RPMI8226 (cell line): Measurements from ENCODE around the gene BRAT1.
"Not testable (repeated sequence)": the region's sequence is repeated elsewhere in the genome, so short reads cannot be mapped to it uniquely, and the experiment has no call there.

Source experiments
- DNase-seq: peaks from one replicate; pipeline ENCODE4 v3.0.0-alpha.2; 2015

The BRAT1 gene

DNA sequence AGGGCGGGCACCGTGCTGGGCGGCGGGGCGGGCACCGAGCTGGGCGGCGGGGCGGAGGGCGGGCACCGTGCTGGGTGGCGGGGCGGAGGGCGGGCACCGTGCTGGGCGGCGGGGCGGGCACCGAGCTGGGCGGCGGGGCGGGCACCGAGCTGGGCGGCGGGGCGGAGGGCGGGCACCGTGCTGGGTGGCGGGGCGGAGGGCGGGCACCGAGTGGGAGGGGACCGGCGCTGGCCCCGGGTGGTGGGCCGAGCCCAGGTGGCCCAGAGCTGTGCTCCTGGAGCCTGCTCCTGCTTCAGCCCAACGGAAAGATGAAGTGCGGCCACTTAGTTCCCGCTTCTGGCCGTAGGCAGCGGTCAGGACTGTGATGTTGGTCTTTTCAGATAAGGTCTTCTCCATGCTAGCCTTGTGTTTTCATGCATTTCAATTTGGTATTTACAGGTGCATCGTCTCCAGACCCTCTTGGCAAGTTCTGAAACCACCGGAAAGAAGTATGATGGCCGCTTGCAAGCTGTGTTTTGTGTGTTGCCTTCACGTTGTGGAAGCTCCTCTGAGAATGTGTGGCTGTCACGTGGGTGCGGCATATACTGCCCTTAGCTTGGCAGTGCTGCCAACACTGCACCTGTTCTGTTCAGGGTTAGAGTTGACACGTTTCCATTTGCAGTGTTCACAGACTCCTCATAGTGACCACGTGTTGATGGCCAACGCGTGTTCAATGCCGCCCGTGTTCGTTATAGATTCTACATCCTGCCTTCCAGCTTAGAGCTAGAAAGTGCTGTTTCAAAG is 28.7 kb upstream of the BRAT1 start:
- no peak for DNase-seq

DNA sequence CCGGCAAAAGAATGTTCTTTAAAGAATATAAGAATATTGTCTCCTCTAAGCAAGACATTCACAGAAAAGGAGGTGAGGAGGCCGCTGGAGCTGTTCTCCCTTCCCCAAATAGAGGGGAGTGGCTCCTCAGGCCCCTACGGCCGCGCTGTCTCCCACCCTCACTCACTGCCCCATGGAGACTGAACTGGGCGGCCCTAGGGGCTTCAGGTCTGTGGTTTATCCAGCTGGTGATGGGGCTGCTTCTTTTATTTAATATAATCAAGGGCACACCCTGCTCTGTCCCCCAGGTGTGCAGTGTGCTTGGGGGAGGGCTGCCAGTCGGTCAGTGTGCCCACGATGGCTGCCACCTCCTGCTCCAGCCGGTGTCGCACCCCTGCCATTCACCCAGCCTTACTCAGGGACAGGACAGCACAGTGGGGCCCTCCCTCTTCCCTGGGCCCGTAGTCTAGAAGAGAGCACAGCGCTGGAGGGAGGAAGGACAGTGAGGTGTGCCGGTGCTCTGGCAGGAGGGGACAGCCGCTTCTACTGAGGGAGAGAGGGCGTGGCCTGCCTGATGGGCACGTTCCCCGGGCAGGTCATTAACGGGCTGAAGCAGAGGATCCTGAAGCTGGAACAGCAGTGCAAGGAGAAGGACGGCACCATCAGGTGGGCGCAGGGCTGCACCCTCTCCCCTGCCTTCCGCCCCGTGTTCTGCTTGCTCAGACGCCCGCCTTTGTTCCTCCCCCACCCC is 26.8 kb upstream of the BRAT1 start:
- no peak for DNase-seq

DNA sequence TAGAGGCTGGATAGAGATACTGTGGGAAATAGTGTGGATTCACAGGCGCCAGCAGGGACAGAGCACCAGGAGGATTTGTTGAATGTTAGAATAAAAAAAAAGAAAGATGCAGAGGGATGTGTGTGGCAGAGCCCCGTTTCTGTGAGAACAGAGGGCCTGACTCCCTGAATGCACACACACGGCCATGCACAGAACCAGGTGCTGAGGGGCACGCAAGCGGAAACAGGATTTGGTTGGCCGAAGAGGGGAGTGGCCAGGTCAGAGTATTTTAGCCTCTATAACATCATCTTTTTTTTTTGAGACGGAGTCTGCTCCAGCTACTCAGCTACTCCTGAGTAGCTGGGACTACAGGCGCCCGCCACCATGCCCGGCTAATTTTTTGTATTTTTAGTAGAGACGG is 25.3 kb upstream of the BRAT1 start:
- DNase-seq, result no peak

DNA sequence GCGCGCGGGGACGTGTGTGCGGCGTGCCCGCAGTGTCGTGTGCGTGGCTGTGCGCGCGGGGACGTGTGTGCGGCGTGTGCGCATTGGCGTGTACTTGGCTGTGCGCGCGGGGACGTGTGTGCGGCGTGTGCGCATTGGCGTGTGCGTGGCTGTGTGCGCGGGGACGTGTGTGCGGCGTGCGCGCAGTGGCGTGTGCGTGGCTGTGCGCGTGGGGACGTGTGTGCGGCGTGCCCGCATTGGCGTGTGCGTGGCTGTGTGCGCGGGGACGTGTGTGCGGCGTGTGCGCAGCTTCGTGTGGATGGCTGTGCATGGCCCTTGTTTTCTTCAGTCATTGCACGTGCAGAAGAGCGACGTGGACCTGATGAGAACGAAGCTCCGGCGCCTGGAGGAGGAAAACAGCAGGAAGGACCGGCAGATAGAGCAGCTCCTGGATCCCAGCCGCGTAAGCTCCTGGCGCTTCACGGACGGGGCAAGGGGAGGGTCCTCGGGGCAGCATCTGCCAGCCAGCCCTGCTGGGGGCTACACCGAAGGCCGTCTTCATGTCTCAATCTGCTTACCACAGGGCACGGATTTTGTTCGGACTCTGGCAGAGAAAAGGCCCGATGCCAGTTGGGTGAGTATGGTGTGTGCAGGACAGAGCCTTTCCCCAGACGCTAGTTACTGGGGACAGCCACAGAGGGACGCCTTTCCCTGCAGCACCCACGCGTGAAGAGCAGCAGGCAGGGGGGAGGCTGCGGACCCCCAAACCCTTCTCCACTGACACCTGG is 22.8 kb upstream of the BRAT1 start:
- DNase-seq, result no peak

DNA sequence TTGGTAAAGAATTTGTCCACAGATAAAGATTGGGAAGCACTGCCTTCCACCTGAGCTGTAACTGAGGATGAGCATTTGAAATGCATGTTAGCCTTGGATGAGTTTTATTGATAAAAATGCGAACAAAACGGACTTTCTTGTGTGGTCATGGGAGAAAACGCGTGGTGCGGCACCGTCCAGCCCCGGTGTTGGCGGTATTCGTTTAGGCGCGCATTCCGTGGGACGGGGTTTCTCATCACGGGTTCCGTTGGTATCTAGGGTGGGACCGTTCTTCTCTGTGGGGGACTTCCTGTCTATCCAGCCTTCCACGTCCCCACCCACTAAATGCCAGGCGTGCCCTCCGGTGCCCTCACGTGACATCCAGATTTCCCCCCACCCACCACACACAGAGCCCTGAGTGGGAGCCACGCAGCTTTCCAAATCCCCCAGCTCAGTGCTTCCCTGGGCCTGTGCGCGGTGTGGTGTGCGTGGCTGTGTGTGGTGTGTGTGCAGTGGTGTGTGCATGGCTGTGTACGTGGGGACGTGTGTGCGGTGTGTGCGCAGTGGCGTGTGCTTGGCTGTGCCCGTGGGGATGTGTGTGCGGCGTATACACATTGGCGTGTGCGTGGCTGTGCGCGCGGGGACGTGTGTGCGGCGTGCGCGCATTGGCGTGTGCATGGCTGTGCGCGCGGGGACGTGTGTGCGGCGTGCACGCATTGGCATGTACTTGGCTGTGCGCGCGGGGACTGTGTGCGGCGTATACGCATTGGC is 21.6 kb upstream of the BRAT1 start:
- no peak for DNase-seq

DNA sequence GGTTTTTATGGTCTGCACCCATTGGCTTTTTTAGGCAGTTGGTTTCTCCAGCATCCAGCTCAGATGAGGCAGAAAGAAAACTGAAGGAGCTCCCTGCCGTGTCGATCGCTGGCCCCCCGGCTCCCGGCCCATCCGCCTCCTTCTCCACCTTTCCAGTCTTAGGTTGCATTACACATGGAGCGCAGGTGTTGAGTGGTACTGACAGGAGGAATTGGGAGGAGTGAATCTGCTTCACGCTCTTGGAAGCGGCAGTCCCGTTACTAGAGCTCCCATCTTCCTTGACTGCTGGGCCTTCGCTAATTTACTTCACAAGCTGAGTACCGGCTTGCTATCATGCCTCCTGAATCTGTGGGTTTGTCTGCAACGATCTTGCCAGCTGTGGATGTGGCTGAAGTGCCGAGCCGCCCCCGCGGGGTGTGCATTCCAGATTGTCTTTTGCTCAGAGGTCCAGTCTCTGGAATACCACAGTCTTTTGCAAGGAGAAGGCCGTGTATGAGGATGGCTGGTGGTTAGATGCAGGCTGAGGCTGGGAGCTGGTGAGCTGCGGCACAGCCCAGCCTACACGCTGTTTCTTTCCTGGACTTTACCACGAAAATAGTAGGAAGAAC is 20.5 kb upstream of the BRAT1 start:
- no peak for DNase-seq

DNA sequence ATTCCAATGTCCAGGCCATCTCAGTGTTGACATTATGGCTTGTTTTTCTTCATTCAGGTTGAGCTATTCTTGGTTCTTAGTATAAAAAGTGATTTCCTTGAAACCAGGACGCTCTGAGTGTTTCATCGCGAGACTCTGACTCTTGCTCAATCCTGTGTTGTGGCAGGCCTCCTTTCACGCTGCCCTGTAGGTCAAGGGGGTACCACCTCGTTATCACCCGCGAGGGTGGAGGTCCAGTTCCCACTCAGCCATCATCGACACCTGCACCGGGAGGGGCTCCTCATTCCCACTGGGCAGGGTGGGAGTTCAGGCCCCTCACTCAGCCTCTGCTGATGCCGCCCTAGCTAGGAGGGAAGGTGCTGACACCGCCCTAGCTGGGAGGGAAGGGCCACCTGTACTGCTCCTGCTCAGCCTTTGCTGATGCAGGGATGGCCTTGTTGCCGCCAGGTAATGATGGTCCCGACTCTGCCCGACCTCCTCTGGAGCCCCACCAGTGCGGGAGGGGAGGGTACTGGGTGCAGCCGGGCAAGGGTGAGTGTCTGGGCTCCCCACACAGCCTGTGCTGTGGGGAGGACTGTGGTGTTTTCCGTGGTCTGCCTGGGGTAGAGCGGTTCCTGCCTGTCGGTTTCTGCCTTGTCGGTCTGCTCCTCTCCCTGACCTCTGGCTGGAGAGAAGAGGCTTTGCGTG is 19.9 kb upstream of the BRAT1 start:
- no peak for DNase-seq

DNA sequence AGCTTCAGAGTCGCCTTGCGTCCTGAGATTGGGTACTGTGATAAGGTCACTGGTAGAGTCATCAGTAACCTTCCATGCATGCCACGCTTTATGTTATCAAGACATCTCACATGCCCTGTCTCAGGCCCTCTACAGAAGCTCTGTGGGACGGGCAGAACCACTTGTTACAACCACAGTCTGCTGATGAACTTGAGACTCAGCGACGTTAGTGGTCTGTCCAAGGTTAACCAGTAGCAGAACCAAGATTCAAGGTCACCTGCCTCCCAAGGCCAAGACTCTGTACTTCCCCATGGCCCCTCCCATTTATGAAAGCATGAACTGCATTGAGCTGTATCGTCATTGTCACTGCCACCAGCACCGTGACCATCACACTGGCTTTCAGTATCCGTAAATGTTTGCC is 18.4 kb upstream of the BRAT1 start:
- DNase-seq, result no peak

DNA sequence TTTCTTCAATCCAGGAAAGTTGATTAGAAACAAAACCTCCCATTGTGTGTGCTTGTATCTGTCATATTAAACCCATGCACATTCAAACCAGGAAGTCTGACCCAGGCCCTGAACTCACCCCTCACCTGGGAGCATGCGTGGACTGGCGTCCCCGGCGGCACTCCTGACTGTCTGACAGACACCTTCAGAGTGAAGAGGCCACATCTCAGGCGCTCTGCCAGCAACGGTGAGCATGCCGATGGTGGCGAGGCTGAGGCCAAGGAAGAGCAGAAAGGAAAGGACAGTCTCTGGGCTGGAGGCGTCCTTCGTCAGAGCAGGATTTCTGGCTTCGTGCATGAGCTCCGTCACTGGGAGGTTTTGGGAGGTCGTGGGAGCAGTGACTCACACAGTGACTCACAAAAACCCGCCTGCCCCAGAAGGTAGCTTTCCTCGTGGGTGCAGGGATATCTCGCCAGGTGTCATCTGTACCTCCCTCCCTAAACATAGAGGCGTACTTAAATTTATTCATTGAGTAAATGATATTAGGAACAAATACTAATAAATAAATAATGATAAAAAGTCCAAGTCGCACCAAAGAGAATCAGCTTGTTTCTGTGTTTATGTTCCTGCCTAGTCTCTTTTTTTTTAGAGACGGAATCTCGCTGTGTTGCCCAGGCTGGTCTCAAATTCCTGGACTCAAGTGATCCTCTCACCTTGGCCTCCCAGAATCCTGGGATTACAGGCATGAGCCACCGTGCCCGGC is 16.9 kb upstream of the BRAT1 start:
- DNase-seq, result no peak

DNA sequence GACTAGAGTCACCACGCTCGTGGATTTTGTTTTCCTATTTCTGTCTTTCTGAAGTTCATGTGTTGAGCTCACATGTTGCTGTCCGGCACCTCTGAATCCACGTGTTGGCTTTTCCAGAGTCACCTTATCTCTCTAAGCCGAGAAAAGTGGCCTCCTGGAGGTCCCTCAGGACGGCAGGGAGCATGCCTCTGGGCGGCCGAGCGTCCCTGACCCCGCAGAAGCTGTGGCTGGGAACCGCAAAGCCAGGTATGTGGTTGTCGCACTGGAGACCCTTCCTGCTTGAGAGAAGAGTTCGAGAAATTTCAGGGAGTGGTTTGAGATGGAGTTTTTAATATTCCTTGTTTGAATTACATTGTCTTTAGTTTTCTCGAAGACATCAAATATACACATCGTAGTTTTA is 16.1 kb upstream of the BRAT1 start:
- no peak for DNase-seq

DNA sequence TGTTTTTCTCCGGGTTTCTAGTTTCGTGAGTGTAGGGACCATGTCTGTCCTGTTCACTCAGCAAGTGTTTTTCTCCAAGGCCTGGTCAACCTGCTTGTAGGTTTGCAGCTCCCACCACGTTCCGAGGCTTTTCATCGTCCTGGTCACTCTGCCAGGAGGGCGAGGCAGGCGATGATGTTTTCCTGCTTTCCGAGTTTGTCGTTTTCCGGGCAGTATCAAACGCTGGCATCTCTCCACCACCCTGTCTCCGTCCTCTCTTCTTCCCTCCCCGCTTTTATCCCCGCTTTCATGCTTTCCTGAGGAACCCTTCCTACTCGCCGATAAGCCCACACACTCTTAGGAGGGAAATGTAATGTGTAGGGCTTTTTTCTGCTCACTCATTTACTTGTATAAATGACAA is 14.7 kb upstream of the BRAT1 start:
- no peak for DNase-seq

DNA sequence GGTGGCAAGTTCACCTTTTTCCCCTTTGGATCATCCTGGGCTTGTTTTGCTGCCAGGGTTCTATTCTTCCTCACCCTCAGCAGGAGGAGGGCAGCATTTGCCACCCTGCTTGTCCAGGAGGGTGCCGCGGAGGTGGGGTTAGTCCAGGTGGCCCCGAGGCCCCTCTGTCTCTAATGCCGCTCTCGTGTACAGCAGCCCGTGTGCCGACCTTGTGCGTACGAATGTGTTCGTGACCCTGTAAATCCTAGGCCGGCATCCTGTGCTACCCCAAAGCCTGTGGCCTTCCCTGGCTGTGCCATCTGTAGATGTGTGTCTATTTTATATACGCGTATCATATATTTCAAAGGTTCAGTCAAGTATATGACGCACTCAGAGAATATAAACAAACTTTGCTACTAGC is 14.1 kb upstream of the BRAT1 start:
- no peak for DNase-seq

DNA sequence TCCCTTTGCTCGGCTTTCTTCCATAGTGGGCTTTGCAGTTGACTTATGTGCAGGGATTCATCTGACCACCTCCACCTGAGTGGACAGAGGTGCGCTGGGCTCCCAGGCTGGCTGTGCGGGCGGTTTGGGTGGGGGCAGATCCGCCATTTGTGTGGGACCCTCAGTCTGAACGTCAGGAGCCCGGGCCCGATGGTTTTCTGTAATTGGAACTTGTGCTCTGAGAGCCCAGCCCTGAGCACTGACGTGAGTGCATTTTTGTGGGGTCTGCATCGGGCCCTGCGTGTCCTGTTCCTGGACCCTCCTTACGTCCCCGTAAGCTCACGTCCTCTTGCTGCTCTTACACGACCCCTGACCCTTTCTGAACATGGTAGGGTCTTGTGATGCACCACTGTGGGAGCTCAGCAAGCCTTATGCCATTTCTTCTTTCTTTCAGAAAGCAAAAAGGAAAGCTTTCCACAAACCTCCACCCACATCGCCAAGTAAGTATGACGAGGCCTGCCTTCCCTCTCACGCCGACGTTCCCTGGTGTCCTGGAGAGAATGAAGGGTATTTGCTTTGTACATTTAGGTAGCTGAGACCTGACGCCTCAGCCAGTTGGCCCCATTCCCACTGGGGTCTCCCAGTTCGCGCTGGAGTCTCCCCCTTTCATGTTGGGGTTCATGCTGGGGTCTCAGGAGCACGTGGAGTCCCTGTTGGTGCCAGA is 13.3 kb upstream of the BRAT1 start:
- DNase-seq, result no peak

DNA sequence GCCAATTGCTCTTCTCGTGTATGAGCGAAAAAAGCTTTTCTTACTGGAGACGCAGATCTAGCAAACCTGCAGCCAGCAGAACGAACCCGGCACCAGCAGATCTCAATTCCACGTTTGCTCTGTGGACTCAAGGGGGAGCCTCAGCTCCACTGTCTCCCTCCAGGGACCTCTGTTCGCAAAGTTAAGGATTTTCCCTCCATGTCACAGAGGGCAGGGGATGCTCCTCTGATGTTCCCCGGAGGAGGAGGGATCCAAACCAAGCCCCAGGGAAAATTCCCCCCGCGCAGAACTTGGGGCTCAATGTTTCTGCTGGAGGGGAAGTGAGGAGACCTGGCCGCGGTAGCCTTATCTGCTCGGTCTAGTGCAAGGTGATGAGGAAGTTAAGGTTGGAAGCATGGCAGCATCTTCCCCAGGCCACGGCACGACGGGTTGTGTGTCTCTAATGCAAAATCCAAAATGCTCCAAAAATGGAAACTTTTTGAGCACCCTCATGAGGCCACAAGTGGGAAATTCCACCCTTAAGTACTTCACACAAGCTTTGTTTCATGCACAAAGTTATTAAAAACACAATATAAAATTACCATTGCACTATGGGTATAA is 12.5 kb upstream of the BRAT1 start:
- DNase-seq, result peak; percentile 45

DNA sequence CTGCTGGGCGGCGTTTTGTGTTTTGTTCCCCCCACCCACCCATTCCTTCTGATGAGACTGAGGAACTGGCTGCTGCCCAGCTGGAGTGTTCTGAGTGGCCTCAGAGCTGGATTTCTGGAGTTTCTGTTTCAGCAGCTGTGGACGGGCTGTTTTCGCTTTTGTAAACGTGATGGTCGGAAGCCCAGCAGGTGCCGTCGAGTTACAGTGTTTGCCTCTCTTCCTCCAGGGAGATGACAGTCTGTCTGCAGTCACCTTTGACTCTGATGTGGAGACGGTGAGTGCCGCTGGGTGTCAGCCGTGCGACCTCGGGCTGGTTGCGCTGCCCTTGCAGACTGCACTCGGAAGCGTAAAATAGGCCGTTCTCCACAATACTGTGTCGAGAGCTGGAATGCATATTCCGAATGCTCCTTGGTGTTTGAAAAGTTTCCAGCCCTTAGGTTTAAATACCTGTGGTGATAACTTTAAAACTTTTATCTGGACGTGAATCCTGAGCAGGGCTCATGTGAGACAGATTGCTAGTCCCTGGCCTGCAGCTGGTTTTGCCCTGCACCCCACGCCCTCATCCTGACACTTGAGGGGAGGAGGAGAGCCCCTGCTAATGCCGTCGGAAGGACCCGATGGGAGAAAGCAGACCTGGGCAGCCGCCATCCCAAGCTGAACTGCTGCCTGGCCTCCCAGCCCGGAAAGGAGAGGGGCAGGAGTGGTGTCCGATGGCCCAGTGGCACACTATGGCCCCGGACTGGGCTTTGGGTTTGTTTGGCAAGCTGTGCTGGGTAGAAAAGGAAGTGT is 11.8 kb upstream of the BRAT1 start:
- DNase-seq, result peak; percentile 93

DNA sequence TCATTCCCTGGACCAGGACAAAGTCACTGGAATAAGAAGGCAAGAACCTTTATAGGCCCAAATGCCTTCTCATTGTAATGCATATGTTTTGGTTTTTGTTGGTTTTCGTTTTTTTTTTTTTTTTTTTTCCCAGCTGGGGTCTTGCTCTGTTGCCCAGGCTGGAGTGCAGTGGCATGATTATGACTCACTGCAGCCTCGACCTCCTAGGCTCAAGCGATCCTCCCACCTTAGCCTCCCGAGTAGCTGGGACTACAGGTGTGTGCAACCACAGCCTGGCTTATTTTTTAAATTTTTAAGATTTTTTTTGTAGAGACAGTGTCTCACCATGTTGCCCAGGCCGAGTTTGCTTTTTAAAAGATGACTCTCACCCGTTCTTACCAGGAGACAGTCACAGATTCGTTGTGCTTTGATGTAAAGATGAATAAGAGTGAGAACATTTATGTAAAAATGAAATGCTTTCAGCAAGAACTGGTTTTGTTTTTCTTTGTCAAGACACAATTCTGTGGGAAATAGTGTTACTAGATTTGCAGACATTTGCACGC is 11.1 kb upstream of the BRAT1 start:
- no peak for DNase-seq

DNA sequence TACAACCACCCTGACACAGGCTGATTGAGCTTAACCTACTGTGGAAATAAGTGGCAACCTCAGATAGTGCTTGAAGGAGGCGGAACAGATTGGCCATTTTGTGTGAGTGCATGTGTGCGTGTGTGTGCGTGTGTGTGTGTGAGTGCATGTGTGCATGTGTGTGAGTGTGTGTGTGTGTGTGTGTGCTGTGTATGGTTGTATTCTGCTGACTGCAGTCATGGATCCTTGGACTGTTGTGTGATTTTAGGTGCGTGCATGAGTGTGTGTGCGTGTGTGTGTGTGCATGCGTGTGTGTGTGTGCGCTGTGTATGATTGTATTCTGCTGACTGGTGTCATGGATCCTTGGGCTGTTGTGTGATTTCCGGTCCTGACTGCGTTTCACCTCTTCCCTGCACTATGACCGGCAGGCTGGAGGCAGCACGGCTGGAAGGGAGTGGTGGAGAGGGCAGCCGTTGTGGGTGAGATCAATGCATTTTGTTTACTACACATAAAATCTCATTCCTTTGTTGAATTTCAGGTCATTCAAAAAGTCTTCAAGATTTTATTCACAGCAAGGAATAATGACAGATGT is 9.7 kb upstream of the BRAT1 start:
- DNase-seq, result no peak

DNA sequence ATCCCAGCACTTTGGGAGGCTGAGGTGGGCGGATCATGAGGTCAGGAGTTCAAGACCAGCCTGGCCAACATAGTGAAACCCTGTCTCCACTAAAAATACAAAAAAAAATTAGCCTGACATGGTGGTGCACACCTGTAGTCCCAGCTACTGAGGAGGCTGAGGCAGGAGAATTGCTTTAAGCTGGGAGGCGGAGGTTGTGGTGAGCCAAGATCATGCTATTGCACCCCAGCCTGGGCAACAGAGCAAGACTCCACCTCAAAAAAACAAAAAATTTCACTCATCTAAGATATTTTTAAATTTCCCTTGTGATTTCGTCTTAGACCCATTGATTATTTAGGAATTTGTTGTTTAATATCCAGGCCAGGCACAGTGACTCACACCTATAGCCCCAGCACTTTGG is 8.6 kb upstream of the BRAT1 start:
- DNase-seq, result not testable (repeated sequence)
